NK-92 (cell line): ENCODE results near the gene PDZRN3.
"Not testable (repeated sequence)": the region's sequence is repeated elsewhere in the genome, so short reads cannot be mapped to it uniquely, and the experiment has no call there.

Experiments
- DNase-seq: peaks from one replicate; lab custom pipeline; 2025; ENCODE audit not compliant: unreplicated experiment; lab: John Stamatoyannopoulos, UW

The PDZRN3 gene

DNA sequence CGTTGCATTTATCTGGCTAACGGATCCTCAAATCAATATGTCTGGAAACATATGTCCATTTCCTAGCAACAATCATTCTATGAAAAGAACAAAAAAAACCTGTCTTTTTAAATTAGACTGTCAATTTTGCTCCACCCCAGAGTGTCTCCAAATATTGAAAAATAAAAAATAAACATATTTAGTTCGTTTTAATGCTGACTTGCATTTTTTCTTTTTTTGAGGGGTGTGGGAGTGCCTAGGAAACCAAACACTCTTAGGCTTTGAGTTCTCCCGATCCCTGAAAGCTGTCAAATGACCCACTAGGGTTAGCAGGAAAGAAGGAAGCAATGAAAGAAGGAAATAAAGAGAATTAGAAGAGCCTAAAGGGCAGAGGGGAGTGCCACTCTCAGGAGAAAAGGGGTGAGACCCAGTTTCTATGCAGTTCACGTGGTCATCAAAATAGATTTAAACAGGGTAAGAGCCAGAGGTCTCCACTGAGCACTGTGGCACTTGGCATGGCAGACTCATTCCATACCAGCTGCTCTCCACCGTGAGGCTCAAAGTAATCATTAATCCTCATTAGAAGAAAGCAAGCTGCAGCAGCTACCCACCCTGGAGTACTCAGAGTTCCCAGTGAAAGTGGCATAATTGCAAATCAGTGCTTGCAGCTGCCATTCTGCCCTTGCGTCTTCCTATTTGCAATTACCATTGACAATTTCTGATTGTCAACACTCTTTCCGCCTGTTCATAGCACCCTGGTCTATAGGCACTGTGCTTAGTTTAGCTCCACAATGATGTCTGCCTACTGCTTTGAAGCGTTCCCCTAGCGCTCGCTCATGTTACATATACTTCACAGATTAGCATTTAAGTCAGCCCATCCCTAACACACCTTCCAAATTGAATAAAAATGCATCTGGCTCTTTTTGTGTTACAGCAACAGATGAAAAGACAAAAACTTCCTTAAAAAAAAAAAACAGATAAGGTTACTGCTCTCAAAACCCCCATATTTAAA lies 32.3 kb downstream of the PDZRN3 start:
- no peak for DNase-seq

DNA sequence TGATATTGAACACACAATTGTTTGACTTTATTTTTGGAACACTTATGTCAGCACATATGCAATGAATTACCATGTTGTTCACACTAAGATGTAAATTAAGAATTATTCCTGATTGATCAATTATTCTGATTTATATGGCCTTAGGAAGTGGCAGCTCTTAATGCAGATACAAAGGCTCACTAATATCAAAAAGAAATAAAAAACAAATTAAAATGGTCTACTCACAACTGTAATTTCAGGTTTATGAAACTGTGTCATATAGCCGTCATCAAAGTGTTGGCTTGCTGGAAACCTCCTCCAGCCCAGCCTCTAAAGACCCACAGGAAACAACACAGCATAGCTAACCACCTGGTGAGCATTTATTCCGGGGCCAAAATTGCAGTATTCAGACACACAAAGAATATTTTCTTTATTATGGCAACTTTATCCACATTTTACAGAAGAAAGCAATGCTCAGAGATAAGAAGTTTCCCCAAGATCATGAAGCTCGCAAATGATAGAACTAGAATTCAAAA lies 33.4 kb downstream of the PDZRN3 start:
- DNase-seq = no peak

DNA sequence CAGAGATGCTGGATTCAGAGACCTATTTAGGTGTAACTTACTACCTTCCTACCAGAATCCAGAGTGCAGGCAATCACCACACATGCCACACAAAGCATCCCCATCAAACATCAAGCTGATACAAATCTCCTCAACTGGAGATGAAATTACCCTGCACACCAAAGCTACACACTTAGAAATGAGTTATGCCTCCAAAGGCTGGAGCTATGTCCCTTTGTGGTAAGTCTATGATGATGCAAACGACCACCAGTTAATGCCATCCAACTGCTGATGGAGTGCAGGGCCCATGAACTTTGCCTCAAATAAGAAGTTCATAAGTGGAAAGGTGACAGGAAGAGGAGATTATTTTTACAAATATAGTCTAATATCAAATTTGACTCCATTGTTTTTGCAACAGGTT lies 38.1 kb downstream of the PDZRN3 start:
- no peak for DNase-seq

GRCh38 chr3:73586190-73586589 lies 38.6 kb downstream of the PDZRN3 start:
- no peak for DNase-seq

DNA sequence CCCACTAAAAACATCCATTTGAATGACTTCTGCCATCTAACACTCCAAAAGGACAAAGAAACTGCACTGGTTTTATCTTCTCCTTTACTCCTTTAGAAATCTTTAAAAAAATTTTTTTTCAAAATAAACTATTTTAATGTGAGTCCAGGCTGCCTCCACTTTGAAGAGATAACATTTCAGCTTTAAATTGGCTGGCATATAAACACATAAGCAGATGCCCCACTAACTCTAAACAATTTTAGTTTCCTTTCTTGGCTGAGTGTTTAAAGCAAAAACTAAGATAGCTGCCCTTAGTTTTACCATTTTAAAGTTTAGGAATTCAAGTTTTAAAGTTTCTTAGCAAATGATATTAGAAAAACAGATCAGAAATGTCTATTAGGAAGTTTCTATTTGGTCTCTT lies 39.9 kb downstream of the PDZRN3 start:
- no peak for DNase-seq

GRCh38 chr3:73582535-73582934 lies 42.2 kb downstream of the PDZRN3 start:
- DNase-seq = no peak

GRCh38 chr3:73581134-73581846 lies 43.5 kb downstream of the PDZRN3 start:
- DNase-seq = no peak

GRCh38 chr3:73580343-73580742 lies 44.4 kb downstream of the PDZRN3 start:
- no peak for DNase-seq

DNA sequence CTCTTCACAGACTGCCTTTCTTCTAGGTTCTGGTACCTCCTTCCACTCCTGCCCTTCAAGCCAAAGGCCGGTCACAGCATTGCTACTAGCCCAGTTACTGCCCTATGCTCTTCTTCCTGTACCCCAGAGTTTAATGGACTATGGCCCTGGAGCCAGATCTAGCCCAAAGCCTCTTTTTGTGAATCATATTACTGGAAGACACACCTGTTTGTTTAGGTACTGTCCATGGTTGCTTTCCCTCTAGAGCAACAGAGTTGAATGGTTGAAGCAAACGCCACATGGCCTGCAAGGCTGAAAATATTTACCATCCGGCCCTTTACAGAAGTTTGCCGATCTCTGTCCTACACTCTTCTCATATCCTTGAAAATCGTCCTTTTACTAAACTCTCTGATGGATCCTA lies 47.0 kb downstream of the PDZRN3 start:
- no peak for DNase-seq

DNA sequence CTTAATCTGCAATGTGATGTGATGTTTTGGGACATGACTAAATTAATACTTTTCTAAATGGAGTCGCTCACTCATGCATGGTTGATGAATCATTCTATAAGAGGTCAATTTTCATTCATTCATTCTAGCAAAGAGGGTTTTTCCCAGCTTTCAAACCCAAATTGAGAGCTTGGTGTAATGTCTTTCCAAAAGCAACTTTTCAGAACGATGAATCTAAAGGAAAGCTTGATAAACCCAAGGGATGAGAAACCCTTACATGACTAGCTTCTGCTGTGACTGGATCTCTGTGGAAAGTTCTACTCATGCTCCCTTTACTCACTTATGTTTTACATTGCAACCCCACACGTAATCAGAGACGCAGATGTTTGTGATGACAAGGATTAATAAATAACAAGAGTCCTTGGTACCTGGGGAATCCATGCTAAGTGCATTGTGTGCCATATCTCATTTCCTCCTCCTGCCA lies 47.7 kb downstream of the PDZRN3 start:
- DNase-seq = no peak

DNA sequence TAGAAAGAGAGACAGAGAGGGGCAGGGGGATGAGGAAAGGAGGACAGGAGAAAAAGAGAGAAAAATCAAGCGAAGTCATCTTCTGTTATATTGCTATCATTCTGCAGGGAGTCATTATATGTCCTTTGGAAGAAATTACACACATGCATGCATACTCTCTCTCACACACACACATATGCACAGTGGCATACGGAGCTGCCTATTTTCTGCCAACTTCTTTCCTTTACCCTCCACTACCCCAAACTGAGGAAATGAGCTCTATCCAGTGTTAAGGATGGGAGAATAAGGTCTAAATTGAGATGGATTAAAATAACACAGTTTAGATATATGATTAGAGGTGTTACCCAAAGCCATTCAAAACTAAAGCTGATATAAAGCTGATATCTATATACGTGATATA lies 48.8 kb downstream of the PDZRN3 start:
- no peak for DNase-seq

DNA sequence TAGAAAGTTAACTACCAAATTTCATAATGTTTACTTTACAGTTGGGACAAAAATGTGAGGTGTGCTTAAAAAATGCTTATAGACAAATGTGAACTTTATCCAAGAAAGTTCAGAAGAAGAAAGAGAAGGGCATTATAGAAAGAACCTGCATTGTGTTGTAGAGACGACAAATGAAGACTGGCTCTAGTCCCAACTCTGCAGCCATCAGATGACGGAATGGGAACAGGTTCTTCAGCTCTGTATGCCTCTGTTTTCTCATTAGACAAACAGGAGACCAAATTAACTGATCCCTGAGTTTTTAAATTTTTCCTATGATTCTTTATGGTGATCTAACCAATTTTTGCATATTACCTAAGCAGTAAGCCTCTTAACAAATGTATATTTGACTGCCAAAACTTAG lies 49.2 kb downstream of the PDZRN3 start:
- DNase-seq = no peak

DNA sequence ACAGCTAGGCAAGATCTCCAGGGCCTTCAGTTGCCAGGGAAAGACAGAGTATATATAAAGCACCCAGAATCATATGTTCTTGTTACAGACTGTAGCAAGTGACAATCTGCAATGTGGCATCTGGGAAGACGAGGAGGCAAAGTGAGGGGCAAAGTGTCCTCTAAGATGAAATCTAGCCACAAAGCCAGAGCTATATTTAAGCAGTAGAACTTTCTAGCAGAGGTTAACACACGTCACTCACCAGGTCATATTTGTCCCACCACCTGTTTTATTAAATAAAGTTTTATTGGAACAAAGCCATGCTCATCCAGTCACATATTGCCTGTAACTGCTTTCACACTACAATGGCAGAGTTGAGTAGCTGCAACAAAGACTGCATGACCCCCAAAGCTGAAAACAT lies 51.5 kb downstream of the PDZRN3 start:
- no peak for DNase-seq

- DNase-seq = no peak
Measured at GRCh38 chr3:73572368-73572767, 52.4 kb downstream of the PDZRN3 start.

GRCh38 chr3:73571238-73571794 lies 53.4 kb downstream of the PDZRN3 start:
- no peak for DNase-seq

DNA sequence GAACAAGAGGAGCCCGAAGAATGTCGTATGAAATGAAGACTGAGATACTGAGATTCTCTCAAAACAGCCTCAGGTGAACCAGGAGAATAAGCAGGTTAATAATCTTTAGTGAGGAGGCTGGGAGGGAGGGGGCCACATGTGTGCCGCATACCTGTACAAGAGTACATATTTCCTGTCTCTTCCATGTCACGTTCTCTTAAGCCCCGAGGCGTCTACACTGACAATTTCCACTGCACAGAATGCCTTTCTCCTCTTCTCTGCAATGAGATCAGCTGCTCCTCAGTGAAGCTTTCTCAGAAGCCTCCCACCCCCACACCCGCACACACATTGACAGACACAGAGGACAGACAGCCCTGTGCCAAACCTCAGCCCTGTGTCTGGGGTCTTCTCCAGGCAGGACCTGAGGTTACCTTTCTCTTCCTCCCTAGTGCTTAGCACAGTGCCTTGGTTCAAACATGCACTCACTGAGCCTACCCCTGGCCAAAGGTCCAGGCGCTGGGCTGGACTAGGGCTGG lies 55.4 kb downstream of the PDZRN3 start:
- DNase-seq = no peak

GRCh38 chr3:73568371-73568862 lies 56.3 kb downstream of the PDZRN3 start:
- DNase-seq = no peak

DNA sequence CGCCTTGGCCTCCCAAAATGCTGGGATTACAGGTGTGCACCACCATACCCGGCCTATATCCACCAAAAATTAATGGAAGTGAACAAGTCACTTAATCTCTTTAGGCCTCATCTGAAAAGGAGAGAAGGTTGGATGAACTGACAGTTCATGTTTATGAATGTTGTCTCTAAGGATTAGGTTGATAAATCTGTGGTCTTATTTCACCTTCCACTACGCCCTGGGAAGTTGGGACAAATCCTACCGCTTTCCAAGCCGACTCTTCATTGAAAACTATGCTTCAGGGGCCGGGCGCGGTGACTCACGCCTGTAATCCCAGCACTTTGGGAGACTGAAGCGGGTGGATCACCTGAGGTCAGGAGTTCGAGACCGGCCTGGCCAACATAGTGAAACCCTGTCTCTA lies 59.4 kb downstream of the PDZRN3 start:
- not testable (repeated sequence) for DNase-seq

DNA sequence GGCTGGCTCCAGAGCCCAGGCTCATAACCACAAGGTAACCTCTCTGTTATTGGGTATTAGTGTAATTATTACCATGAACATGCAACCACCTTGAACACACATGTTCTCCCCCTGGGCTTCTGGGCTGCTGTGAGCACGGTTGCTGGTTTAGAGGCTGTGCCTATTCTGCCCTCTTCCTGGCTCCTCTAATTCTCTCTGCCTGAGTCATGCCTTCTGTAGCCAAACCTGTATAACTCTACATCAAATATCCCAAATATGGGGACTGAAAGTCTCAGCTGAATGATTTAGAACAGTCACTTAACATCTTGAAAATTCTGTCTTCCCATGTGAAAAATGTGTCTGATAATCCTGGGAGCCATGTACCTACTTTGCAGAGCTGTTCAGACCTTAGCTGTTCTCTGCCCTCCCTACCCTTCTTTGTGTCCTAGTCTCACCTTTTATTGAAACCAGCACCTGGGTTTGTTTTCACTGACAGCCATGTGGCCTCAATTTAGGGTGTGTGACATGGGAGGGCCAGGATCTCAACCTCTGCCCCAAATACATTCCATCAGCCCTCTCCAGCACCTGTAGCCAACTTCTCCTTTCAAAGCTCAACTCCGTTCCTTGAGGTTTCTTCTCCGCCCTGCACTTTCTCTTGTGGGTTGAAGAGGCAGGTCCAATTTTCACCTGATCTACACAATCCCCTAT lies 60.7 kb downstream of the PDZRN3 start:
- no peak for DNase-seq

DNA sequence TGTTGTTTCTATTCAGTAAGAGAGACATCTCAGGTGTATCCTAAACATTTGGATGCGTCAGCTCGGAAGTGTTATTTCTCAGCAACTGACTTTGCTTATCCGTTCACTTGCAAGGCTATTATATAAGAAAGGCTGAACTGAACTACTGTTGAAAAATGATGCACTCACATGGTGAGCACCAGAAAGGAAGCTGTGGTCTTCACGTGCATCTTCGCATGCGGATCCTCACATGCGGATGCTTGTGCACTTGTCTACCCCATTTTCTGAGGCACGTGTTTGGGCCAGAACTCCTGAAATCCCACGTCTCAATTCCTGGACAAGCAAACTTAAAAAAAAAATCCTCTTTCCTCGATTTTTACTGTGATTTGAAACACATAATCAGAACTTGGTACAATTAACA lies 63.2 kb downstream of the PDZRN3 start:
- no peak for DNase-seq

DNA sequence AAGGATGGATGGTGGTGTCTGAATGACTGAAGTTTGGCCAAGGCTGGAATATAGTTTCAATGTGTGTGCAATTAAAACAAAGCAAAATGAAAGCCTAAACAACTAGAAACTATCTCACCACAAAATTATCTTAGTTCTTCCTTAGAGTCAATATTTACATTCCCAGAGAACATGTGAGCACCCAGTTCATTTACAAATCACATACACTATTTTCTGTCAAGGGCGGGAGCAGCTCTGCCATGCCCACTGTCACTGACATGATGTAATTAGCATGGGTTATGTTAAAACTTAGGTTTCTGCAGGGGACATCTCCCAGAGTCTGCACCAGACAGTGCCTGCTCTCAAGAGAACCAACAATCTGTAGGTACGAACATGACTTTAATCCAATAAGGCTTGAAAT lies 65.0 kb downstream of the PDZRN3 start:
- no peak for DNase-seq
